CD14-positive monocyte (primary cell): ENCODE data around the gene FAM3A. TPM values are rescaled to one million over a fixed set of nuclear protein-coding genes. Genes with fewer than 3 reads are reported as not detected.

Source experiments
- DNase-seq, 3 donors: peaks; one replicate each; pipeline ENCODE4 v3.0.0-alpha.2; 2011 to 2022
- H2AFZ ChIP-seq: 2 replicates; pipeline ENCODE4 v1.6.0; 2012; ENCODE audit warnings: mild to moderate bottlenecking, low read depth, low read length, inconsistent platforms; ENCODE audit not compliant: insufficient read depth, poor library complexity, severe bottlenecking
- H3K27ac ChIP-seq, 2 donors: 1 replicate in 1 of 2; 2 replicates in 1 of 2; pipeline ENCODE4 v1.5.1; 2012 to 2013; ENCODE audit warnings: low read length in 2 of 2, control low read depth in 1 of 2, inconsistent platforms in 1 of 2, low read depth in 1 of 2, mild to moderate bottlenecking in 1 of 2
- H3K27me3 ChIP-seq, 2 donors: one replicate each; pipeline versions ENCODE4 v1.6.0 to v1.6.1; 2011 to 2013; ENCODE audit warnings: low read length in 2 of 2; ENCODE audit not compliant: control insufficient read depth in 2 of 2, insufficient read depth in 2 of 2
- H3K36me3 ChIP-seq, 2 donors: replicated peaks in 1 of 2; 1 replicate in 1 of 2; 2 replicates in 1 of 2; pipeline versions ENCODE4 v1.5.1 to v1.6.1; 2012 to 2013; ENCODE audit warnings: low read length in 2 of 2, control low read depth in 1 of 2, inconsistent platforms in 1 of 2, mild to moderate bottlenecking in 1 of 2; ENCODE audit not compliant: insufficient read depth in 2 of 2, control insufficient read depth in 1 of 2
- H3K4me1 ChIP-seq, 2 donors: 1 replicate in 1 of 2; 2 replicates in 1 of 2; pipeline versions ENCODE4 v1.5.1 to v1.6.1; 2012 to 2013; ENCODE audit warnings: low read length in 2 of 2, control low read depth in 1 of 2, inconsistent platforms in 1 of 2, mild to moderate bottlenecking in 1 of 2, moderate library complexity in 1 of 2; ENCODE audit not compliant: insufficient read depth in 2 of 2, control insufficient read depth in 1 of 2
- H3K4me2 ChIP-seq: replicated peaks from 2 replicates; pipeline ENCODE3; 2012; ENCODE audit warnings: low read length, moderate library complexity, mild to moderate bottlenecking; ENCODE audit not compliant: poor library complexity, severe bottlenecking; ENCODE audit errors: extremely low read depth
- H3K4me3 ChIP-seq, 3 experiments: fragments of 200-600 bp in 1 of 3; sonication (generic) in 1 of 3; replicated peaks in 1 of 3; 1 replicate in 2 of 3; 2 replicates in 1 of 3; pipeline ENCODE4 v1.5.1; 2011 to 2013; ENCODE audit warnings: low read length in 3 of 3, mild to moderate bottlenecking in 3 of 3, control low read depth in 2 of 3, low read depth in 2 of 3, inconsistent platforms in 1 of 3, moderate library complexity in 1 of 3
- H3K79me2 ChIP-seq: 2 replicates; pipeline ENCODE4 v1.6.0; 2012; ENCODE audit warnings: mild to moderate bottlenecking, control low read depth, inconsistent platforms, low read length, moderate library complexity; ENCODE audit not compliant: insufficient read depth
- H3K9ac ChIP-seq: 2 replicates; pipeline ENCODE4 v1.6.0; 2017; ENCODE audit warnings: low read length, mild to moderate bottlenecking; ENCODE audit not compliant: insufficient read depth, poor library complexity, severe bottlenecking
- H3K9me3 ChIP-seq, 2 donors: replicated peaks in 1 of 2; 1 replicate in 1 of 2; 2 replicates in 1 of 2; pipeline versions ENCODE4 v1.5.1 to v1.6.1; 2012 to 2013; ENCODE audit warnings: low read length in 2 of 2, control low read depth in 1 of 2; ENCODE audit not compliant: control insufficient read depth in 1 of 2, insufficient read depth in 1 of 2
- H4K20me1 ChIP-seq: 2 replicates; pipeline ENCODE4 v1.6.0; 2012; ENCODE audit warnings: mild to moderate bottlenecking, low read length, control low read depth, moderate library complexity; ENCODE audit not compliant: insufficient read depth
- H3K27ac Mint-ChIP-seq, 7 donors: one replicate each; pipeline ENCODE4 v1.8.0; 2020; ENCODE audit warnings: mild to moderate bottlenecking in 7 of 7, mixed read lengths in 7 of 7, moderate library complexity in 6 of 7, inconsistent platforms in 2 of 7
- H3K27me3 Mint-ChIP-seq, 3 donors: one replicate each; pipeline ENCODE4 v1.8.0; 2021 to 2022; ENCODE audit warnings: low read depth in 3 of 3, mild to moderate bottlenecking in 3 of 3, mixed read lengths in 3 of 3, moderate library complexity in 3 of 3, inconsistent platforms in 1 of 3
- H3K36me3 Mint-ChIP-seq, 2 donors: one replicate each; pipeline ENCODE4 v1.8.0; 2020; ENCODE audit warnings: mixed read lengths in 2 of 2, inconsistent platforms in 1 of 2, mild to moderate bottlenecking in 1 of 2
- H3K4me1 Mint-ChIP-seq: one replicate; pipeline ENCODE4 v1.8.0; 2020; ENCODE audit warnings: mild to moderate bottlenecking, mixed read lengths
- H3K4me3 Mint-ChIP-seq, 2 donors: one replicate each; pipeline ENCODE4 v1.8.0; 2020; ENCODE audit warnings: mild to moderate bottlenecking in 2 of 2, mixed read lengths in 2 of 2, moderate library complexity in 1 of 2
- H3K9me3 Mint-ChIP-seq, 7 donors: one replicate each; pipeline ENCODE4 v1.8.0; 2020 to 2022; ENCODE audit warnings: mixed read lengths in 7 of 7, mild to moderate bottlenecking in 6 of 7, moderate library complexity in 6 of 7, inconsistent platforms in 2 of 7
- CTCF ChIP-seq: fragments of 200-600 bp; IDR thresholded peaks from one replicate; pipeline ENCODE4 v1.8.0; 2022; ENCODE audit warnings: antibody characterized with exemption, mild to moderate bottlenecking
- WGBS: methylation state at CpG from one replicate; pipeline ENCODE4 v1.1.5; 2013; ENCODE audit warnings: missing lambda C conversion rate; ENCODE audit not compliant: insufficient coverage; 5-methylcytosine and 5-hydroxymethylcytosine counted together
- intact Hi-C, 2 donors: fragments of 100-400 bp; cut with micrococcal nuclease; formaldehyde crosslinking; loops; one replicate each; pipeline versions ENCODE4 v1.15.0 to v1.15.1; 2023
- polyA plus RNA-seq, 3 donors: library from polyadenylated mRNA; depleted of rRNA in 1 of 3; unstranded in 2 of 3; stranded (reverse) in 1 of 3; fragments of 300-500 nt in 2 of 3; fragments of >200 nt in 1 of 3; fragmentation: Illumina TruSeq in 2 of 3; gene quantifications; 1 replicate in 2 of 3; 2 replicates in 1 of 3; pipeline ENCODE4 v1.2.3, GENCODE V29; 2012 to 2021

FAM3A gene
- polyA plus RNA-seq, 3 donors, result 14.5 to 26.5 (median 16.3) TPM

- H3K36me3 Mint-ChIP-seq, result peaks cover 14 to 25% of the 10 kb centered on the region in 2 donors
- H3K9ac ChIP-seq, result peak overlapping the region; percentile 79
- peaks cover 0 to 28% (median 16%) of the 10 kb centered on the region in 7 donors for H3K9me3 Mint-ChIP-seq
- peak overlapping the region; percentile 74 to 86 (median 77) for H3K4me3 ChIP-seq
- H2AFZ ChIP-seq, result no peak overlapping the region
- H3K79me2 ChIP-seq, result peaks cover 67% of the 10 kb centered on the region
- H3K4me3 Mint-ChIP-seq, result peak overlapping the region; percentile 74 to 82
- H3K27me3 ChIP-seq, result no peaks in the 10 kb centered on the region
- peaks cover 23% of the 10 kb centered on the region for H4K20me1 ChIP-seq
- H3K4me2 ChIP-seq, result peak overlapping the region; percentile 74
- peaks cover 70% of the 10 kb centered on the region for H3K4me1 Mint-ChIP-seq
- peaks cover 3% of the 10 kb centered on the region in 2 donors for H3K36me3 ChIP-seq
- H3K4me1 ChIP-seq, result peaks cover 71 to 72% of the 10 kb centered on the region in 2 donors
- peaks cover 0 to 7% of the 10 kb centered on the region in 2 donors for H3K9me3 ChIP-seq
- no peak for TF ChIP-seq CTCF
- peak overlapping the region; percentile 8 to 88 for H3K27ac ChIP-seq
- no peak for DNase-seq
- 97% methylated on average over 7 of the region's 17 CpGs for WGBS
- H3K27ac Mint-ChIP-seq, result peak overlapping the region; percentile 10 to 99 (median 75)
- peaks cover 0 to 13% (median 0%) of the 10 kb centered on the region in 3 donors for H3K27me3 Mint-ChIP-seq
- intact Hi-C loops, result no loop called here
These were observed 29.7 kb upstream of the FAM3A start for GRCh38 chrX:154545673-154546274.

- peak overlapping the region; percentile 59 for H3K4me2 ChIP-seq
- Mint-ChIP-seq H3K4me3 (peak overlapping the region; percentile 65 to 72), H3K4me1 (peaks cover 57% of the 10 kb centered on the region), H3K9me3 (peaks cover 0 to 24% (median 13%) of the 10 kb centered on the region in 7 donors), H3K27me3 (peaks cover 0 to 13% (median 0%) of the 10 kb centered on the region in 3 donors), H3K36me3 (peaks cover 16 to 47% of the 10 kb centered on the region in 2 donors), H3K27ac (peak overlapping the region; percentile 97 to 99 (median 97))
- TF ChIP-seq CTCF, result no peak
- H3K27me3 ChIP-seq, result no peaks in the 10 kb centered on the region
- H3K36me3 ChIP-seq, result peaks cover 3 to 13% of the 10 kb centered on the region in 2 donors
- peaks cover 0 to 2% of the 10 kb centered on the region in 2 donors for H3K9me3 ChIP-seq
- DNase-seq, result peak; percentile 80 to 89 (median 87)
- peak overlapping the region; percentile 70 for H3K9ac ChIP-seq
- H4K20me1 ChIP-seq, result peaks cover 2% of the 10 kb centered on the region
- WGBS, result 1% methylated on average over 16 of the region's 20 CpGs
- intact Hi-C loops, result no loop called here
- H3K4me3 ChIP-seq, result peak overlapping the region in 2 of 3 experiments; percentile 31 to 59
- peak overlapping the region; percentile 95 to 99 for H3K27ac ChIP-seq
- H3K4me1 ChIP-seq, result peaks cover 59 to 66% of the 10 kb centered on the region in 2 donors
- no peak overlapping the region for H2AFZ ChIP-seq
- peaks cover 60% of the 10 kb centered on the region for H3K79me2 ChIP-seq
These were observed 26.8 kb upstream of the FAM3A start for GRCh38 chrX:154542723-154543424.
